HT-29 (cell line): ENCODE results near the gene SPATA46. TPM values are rescaled to one million over a fixed set of nuclear protein-coding genes. Genes with fewer than 3 reads are reported as not detected.

ENCODE experiments used
- DNase-seq: peaks from one replicate; pipeline ENCODE4 v3.0.0-alpha.2; 2015; ENCODE audit warnings: low spot score
- total RNA-seq: library from RNA; depleted of rRNA; stranded (reverse); fragments of >200 nt; shearing (Covaris generic); gene quantifications from 2 replicates; pipeline ENCODE4 v1.2.3, GENCODE V29; 2014

Gene SPATA46
- total RNA-seq, 1 experiment from 2014 or later, result not detected

DNA sequence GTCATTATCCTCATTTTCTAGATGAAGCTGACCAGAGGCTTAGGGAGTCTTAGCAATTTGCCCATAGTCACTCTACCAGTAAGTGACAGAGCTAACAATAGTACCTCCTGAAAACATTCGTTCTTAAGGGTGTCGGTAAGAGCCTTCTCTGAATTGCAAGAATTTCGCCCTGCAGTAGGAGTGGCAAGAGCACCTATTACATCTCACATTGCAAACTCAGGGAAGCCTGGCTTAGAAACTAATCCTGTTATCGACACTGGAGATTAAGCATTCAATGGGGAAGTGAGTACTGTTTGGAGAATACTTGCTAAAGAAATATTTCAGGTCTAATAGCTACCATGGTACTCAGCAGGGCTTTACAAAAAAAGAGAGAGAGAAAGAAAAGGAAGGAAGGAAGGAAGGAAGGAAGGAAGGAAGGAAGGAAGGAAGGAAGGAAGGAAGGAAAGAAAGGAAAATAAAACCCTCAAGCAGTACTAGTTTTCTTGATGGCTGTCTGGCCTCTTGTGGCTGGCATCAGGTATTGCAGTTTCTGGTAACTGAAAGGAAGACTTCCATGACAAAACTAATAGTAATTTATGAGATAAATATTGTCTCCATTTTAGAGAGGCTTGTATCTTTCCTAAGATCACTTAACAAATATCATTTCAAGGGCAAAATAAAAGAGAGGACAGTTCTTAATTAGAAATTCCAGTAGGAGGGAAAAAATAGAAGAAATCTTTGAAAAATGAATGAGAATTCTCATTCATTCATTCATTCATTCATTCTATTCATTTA lies 15.3 kb upstream of the SPATA46 start:
- DNase-seq, result peak; percentile 59

DNA sequence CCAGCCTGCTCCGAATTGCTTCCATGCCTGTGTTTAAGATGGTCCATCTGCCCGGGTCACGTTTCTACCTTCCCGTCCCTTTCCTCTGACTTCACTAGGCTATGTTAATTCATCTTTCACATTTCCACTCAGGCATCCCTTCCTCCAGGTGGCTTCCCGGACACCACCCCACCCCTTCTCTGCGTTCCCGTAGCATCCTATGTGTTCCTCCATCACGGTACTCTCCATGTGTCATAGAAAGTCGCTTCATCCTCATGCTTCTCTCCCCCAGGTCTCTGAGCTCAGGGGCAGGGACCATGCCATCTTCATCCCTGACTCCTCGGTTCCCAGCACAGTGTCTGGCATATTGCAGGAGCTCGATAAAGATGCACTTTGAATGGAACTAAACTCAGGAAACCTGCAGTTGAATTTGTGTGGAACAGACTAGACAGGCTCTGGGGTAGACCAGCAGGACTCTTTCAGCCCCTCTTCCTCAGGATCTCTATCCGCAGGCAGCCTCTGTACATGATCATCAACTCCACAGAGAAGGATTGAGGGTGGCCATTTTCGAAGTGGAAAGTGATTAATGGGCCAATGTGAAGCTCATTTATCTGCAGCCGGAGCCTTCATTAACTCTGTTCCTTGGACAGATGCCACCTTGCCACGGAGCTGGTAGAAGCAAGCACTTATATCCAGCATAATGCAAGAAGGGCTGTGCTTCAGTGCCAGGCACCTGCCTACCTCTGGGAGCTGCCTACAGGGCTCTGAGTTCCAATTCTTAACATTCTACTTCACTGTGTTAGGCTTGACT lies 13.9 kb upstream of the SPATA46 start:
- no peak for DNase-seq

DNA sequence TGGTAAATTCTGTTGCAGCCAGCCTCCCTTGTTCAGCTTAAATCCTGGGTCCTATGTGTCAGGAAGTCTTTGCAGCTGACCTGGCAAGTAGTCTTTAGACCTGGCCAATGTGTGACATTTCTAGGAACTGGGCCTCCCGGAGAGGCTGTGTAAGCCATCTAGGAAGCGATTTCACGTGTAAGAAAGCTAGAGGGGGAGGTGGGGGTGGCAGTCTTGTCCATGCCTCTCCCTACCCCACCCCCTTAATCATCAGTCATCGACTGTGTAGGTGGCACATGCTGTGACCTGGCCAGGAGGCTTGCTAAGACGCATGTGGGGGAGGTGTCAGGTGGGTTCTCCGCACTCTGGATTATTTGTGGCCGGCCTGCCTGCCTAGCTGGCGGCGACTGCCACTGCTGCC lies 13.3 kb upstream of the SPATA46 start:
- no peak for DNase-seq

DNA sequence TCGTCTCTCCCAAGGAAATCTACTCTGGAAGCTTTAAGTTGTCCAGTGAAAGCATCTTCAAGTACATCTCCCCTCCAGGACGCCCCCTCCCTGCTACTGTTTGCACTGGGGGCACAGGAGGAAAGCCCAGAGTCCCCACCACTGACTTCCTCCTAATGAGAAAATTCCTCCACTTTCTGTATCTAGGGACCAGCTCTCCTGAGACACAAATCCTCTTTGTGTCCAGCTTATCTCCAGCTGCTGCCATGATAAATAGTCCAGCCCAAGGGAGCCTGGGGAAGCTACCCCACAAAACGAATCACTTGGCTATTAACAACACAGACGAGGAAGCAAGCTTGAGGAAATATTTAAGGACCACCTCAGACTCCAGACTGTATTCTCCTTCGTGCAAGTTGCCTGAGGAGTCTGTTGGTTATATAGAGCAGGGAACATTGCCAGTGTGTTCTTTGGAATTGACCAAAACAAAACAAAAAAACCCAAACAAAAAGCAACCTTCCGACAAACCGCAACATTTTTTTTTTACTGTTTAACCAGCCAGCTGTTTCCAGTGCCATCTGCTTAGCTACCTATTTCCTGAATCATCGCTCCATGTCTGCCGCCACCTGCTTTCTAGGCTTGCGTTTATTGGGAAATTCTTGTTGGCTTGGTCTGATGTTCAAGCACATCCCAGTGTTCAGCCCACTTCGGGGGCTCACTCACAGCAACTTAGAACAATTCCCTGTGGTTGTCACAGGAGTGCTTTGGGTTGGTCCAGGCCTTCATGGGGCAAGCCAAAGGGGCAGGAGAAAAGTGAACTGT lies 12.6 kb upstream of the SPATA46 start:
- peak; percentile 33 for DNase-seq

GRCh38 chr1:162388615-162389014 lies 12.0 kb upstream of the SPATA46 start:
- no peak for DNase-seq

- no peak for DNase-seq
These were observed 11.5 kb upstream of the SPATA46 start for GRCh38 chr1:162388083-162388594.

DNA sequence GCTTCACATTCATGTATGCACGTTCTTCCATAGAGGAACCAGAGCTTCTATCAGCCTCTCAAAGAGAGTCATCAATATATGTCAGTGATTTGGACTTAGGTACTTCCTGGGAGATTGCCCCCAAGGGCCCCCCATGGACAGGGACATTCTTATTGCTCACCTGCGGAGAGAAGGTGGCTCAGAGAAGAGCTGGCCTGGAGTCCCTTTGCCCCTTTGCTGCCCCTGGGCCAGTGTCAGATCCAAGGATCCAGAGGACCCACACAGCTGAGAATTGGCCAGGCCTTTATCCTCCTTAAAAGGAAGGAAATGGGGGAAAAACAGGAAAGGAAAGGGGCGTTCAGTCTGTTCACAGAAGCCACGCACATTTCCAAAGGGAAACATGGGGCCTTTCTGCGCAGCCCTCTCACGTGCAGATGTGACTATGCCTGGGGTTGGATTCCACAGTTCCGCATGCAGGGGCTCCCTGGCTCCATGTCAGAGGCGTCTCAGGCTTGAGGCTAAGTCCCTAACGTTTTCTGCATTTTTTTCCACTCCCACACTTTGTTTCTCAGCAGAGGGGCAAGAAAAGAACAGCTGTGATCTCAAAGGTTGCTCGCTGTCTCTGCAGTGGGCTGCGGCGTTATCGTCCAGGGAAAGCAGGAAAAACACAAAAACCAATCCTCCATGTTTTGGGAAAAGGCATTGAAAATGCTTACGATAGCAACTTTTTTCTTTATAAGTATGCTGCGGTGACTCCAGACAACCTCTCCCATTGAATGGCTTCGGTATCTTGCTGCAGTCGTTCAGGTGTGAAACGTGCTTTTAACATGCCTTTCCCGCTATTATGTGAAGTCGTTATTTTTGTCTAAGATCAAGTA lies 10.8 kb upstream of the SPATA46 start:
- no peak for DNase-seq

GRCh38 chr1:162386292-162387225 lies 9.9 kb upstream of the SPATA46 start:
- no peak for DNase-seq

- DNase-seq, result no peak
These were observed 9.0 kb upstream of the SPATA46 start for GRCh38 chr1:162385702-162386101.

DNA sequence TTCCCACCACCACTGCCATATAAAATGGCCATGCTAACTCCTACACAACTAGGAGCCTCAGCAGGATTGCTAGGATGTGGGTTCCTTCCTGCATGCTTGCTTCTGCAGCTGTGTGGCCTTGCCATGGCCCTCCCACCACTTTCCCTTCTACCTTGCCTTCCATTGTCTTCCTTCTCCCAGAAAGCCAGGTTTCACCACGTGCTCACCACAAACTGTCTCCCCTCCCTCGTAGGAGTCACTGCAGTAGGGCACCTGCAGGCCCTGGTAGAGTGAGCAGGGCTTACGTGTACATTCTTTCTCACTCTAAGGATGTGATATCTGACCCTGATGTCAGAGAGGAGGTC lies 8.6 kb upstream of the SPATA46 start:
- DNase-seq, result no peak

DNA sequence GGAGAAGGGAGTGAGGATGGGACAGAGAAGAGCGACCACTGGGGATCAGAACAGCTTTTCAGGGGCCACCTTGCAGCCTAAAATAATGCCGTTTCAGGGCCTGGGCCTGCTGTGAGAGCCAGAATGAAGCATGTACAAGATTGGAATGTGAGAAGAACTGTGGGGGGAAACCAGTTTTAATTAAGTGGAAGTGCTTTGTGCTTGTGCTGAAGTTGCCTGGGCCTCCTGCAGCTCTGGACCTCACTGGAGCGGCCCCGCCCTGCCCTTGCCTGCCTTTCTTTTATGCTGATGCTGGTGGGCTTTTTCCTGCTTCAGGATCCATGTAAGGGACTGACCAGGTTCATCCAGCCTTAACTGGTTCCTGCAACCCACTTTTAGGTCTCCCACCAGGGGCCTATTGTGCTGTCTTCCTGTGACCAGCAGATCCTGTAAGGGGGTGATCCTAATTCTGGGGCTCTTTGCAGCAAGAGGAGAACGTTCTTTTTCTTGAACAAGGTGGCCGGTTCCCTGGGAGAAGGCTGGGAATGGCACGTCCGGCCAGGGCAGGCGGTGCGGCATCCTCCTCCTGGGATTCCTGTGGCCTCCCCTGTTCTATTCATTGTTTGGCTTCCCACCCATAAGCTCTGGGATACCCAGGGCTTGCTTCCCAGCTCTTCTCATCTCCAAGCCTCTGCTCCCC lies 8.1 kb upstream of the SPATA46 start:
- no peak for DNase-seq

DNA sequence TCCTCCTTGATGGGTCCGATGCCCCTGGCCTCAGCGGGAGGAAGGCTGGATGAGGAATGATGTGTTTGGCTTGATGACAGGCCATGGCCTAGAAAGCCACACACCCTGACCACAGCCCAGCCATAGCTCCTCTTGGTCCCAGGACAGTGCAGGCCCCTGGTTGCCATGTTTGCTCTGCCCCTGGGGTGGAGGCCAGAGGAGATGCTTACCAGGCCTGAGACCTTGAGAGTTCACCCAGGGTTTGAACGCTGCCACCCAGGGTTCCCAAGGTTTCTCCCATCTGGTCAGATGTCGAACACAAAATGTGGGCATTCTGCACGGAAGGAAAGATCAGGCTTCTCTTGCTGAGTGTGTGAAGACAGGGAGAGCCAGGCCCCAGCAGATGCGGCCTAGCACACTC lies 7.5 kb upstream of the SPATA46 start:
- DNase-seq, result no peak

DNA sequence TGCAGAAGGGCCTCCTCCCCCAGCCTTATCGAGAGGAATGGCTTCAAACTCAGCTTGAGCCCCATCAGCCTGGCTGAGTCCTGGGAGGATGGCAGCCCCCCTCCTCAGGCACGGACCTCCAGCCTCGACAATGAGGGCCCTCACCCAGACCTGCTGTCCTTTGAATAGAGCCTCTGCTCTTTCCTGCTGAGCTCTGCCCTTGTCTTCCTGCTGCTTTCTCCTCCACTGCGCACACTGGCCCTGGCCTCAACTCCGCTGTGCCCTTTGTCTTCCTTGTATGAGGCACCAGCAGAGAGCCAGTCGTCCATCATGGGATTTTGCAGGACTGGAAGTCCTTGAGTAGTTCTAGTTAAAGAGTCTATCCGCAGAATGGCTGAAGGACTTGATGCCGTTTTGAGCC lies 6.9 kb upstream of the SPATA46 start:
- DNase-seq, result no peak

- DNase-seq, result no peak
These were observed 6.4 kb upstream of the SPATA46 start for GRCh38 chr1:162383091-162383490.

DNA sequence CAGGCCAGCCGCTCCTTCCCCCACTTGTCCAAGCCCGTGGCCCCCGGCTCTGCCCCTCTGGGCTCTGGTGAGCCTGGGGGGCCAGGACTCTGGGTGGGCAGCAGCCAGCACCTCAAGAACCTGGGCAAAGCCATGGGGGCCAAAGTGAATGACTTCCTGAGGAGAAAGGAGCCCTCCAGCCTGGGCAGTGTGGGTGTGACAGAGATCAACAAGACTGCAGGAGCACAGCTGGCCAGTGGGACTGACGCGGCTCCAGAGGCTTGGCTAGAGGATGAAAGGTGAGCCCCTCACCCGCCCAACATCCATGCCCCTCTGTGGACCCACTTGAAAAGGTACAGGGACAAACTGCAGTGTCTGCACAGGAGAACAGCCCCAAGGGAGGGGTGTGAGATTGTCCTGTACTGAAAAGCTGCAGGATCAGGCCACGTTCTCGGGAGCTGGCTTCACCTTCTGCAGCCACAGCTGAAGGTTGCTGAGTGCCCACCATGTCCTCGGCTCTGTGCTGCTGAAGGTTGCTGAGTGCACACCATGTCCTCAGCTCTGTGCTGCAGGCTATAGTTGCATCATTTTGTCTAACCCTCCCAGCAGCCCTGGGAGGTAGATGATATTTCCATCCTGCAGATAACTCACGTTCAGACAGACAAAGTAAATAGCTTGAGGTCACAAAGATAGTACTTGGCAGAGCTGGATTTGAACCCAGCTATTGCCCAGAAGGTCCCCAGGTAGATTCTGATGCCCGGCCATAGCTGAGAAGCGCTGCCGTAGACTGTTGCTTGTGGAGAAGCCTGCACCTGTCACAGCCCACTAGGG lies 5.5 kb upstream of the SPATA46 start:
- DNase-seq, result no peak

GRCh38 chr1:162381383-162381782 lies 4.7 kb upstream of the SPATA46 start, which contains the start of gene C1orf226:
TSS of gene C1orf226 (plus strand) at chr1:162381728. CDS start at chr1:162381902, 174 bp downstream.
- peak; percentile 94 for DNase-seq

DNA sequence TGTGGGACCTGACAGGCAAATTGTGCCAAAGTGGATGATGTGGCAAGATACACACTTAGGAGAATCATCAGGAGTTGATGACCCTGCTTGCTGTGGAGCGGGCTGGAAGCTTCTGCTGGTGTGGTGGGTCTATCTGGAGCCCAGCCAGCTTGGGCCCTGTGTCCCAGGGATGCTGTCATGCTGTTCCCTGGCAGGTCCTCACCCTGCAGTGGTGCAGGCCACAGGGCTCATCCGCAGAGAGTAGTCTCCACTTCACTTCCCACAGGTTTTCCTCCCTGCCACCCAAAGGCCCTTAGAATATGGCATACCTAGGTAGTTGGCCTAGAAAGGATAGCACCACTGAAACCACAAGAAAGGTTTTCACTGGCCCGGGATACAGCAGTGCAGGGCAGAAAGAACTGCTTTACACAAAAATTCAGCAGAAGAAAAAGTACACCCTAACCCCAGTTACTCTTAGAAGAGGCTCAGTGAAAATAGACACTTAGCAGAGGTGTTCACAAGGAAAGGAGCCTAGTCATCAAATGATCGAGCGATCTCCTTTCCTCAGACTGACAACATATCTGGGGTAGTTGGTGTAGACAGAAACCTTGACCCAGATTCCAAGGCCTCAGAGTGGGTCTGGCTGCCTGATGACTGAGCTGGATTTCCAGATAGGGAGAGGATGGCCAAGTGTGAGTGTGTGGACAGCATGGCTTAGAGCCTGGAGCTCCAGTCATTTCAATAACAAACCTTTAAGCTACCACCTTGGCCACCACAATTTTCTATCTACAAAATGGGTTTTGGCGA lies 3.6 kb upstream of the SPATA46 start:
- DNase-seq, result no peak

DNA sequence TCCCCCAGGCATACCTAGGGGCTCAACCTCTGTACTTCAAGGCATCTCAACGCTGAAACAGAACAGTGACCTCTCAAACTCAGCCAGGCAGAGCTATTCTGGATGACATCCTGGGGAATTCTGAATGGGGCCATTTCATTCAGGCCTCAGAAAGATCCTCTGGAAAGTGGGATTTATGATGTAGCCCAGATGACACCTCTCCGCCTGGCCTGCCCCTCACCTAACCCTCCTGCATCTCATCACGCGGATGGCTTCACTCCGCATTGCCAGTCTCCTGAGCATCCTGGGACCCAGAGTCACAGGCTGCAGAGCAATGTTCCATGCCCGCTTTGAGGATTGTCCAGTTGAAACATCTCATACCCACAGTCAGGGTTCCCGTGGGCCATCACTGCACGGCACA lies 1.2 kb downstream of the SPATA46 start:
- no peak for DNase-seq
